ENCODE results near the gene VENTX. TPM values are rescaled to one million over a fixed set of nuclear protein-coding genes. Genes with fewer than 3 reads are reported as not detected.
"Not testable (repeated sequence)": the region's sequence is repeated elsewhere in the genome, so short reads cannot be mapped to it uniquely, and the experiment has no call there.

VENTX gene
- polyA plus RNA-seq, 3 donors = 0.14 to 0.27 (median 0.25) TPM

GRCh38 chr10:133254421-133255120 is 16.9 kb downstream of the VENTX start:
- DNase-seq = no peak

DNA sequence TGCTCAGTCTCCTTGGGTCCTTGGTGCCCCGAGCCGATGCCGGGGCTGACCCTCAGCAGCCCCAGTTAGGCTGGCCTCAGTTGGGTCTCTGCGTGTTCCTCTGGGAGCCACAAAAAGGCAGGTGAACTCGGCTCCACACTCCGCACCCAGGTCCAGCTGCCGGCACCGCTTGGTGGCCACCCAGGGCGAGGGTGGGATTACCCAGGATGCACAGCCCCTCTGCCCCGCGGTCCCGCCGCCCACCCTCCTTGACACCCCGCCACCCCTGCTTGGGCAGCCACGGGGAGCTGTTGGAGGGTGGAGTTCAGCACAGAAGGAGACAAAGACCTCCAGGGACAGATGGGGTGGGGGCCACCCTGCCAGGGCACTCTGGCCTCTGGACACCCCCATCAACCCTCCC is 17.7 kb downstream of the VENTX start:
- DNase-seq = no peak

DNA sequence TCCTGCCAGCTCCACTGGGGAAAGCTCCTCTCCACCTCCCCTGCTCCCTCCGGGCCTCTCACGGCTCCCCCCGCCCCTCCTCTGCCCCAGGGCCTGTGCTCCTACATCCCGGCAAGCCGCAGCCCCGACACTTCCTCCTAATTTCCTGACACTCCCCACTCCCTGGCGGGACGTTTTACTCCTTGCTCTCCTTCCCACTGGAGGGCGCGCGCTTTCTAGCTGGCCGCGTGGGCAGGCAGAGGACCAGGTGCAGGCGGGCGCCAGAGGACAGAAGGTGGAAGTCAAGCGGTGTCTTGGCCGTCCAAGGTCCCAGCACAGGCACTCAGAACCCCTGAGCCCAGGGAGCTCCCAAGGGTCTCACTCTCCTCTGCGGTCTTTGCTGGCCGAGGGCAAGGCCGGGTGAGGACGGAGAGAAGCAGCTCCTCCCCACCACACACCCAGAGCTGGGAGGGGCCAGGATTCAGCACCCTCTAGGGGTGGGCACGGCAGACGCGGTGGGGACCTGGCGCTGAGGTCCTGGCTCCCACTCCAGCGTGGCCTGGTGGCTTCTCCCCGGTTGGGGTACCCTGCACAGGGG is 19.9 kb downstream of the VENTX start:
- DNase-seq = no peak

GRCh38 chr10:133258066-133258817 is 20.6 kb downstream of the VENTX start:
- no peak for DNase-seq

- DNase-seq = no peak
These were observed 21.4 kb downstream of the VENTX start for GRCh38 chr10:133258818-133259601.

GRCh38 chr10:133259602-133259989 is 21.9 kb downstream of the VENTX start:
- DNase-seq = no peak

GRCh38 chr10:133260895-133261725 is 23.5 kb downstream of the VENTX start:
- DNase-seq = no peak

DNA sequence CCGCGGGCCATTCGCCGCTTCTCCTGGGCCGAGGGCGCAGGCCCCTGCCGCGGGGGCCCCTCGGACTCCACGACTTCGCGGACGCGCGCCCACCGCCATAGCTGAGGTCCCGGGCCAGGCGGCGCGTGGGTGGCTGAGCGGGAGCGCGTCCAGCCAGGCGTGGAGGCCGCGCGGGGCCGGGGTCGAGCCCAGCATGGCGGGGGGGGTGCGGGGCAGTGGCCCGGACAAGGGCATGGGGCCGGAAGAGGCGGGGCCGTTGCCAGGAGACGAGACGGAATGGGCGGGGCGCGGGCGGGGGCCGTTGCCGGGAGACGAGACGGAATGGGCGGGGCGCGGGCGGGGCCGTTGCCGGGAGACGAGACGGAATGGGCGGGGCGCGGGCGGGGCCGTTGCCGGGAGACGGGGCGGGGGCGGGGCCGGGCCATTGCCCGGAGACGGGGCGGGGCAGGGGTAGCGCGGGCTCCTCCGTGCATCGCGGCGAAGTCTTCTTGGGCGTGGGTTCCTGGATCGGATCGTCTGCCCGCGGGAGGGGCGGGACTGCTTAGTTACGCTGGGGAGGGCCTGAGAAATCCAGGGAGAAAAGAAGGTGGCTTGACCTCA is 24.2 kb downstream of the VENTX start:
- DNase-seq = no peak

DNA sequence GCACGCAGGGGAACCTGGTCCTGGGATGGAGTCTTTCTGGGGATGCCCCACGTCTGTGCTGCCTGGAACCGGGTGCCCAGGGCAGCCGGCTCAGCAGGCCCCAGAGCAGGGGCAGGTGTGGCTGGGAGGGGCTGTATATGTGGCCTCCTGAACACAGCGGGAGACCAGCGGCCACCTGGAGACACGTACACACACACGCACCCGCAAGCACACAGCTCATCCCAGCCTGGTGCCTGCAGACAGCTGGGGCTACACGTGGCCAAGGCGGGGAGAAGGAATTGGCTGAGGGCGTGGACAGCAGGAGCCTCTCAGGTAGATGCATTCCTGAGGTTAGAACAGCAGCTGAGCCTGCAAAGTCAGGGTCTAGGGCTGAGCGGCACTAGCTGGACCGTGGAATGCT is 25.0 kb downstream of the VENTX start:
- DNase-seq = no peak

DNA sequence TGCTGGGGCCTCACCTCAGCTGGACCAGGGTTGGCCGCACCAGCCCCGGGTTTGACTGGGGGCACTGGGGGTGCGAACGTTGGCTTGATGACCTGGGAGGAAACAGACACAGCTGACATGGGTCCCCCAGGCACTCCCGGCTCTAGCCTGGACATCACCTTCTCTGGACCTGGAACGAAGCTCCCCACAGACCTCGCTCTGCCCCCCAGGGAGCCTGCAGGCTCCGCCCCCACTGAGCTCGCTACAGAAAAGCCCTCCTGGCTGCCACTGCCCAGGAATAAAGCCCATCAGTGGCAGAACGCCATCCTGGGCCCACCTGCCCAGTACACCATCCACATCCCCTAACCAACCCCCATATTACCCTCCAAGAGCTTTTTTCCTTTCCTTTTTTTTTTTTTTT is 26.0 kb downstream of the VENTX start:
- DNase-seq = no peak

DNA sequence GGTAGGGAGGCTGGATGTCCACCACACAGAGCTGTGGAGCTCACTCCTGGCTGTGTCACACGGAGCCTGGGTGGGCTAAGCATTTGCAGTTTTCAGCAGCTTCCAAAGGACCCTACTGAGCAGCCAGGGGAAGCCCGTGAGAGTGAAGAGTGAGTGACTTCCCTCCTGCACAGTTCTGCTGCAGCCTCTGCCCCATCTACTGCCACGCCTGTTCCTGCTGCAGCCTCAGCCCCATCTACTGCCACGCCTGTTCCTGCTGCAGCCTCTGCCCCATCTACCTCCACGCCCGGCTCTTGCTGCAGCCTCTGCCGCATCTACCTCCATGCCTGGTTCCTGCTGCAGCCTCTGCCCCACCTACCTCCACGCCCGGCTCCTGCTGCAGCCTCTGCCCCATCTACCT is 26.8 kb downstream of the VENTX start:
- DNase-seq = no peak

DNA sequence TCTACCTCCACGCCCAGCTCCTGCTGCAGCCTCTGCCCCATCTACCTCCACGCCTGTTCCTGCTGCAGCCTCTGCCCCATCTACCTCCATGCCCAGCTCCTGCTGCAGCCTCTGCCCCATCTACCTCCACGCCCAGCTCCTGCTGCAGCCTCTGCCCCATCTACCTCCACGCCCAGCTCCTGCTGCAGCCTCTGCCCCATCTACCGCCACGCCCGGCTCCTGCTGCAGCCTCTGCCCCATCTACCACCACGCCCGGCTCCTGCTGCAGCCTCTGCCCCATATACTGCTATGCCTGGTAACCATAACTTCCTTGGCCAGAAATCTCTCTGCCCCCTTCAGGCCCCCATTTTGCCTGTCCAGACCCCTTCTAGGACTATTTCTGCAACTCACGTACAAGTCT is 27.4 kb downstream of the VENTX start:
- not testable (repeated sequence) for DNase-seq

DNA sequence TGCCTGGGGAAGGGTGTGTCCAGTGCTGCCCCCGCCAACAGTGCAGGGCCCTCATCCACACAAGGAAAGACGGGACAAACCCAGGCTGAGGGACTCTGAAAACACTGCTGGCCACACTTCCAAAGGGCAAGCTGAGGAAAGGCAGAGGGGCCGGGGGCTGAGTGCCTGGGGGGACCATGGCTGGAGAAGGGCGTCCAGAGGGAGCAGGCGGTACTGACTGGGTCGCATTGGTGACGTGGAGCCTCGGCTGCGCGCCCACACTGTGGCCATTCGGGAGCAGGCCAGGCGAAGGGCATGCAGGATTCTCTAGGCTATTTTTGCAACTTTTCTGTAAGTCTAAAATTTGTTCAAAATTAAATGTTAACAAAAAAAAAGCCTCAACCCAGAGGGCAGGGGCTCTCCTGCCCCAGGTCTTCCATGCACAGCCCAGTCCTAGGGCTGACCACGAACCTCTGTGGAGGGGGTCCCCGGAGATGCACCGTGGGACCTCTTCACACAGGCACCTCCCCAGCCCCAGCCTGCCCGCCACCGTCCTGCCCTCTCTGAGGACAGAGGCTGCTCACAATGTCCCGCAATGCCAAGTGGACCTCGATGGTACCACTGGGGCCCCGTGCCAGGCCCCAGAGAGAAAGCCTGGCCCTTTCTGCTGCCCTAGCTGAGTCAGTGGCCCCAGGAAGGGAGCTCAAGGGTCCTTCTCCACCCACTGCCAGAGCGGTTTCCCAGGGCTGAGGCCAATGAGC is 28.6 kb downstream of the VENTX start:
- no peak for DNase-seq

DNA sequence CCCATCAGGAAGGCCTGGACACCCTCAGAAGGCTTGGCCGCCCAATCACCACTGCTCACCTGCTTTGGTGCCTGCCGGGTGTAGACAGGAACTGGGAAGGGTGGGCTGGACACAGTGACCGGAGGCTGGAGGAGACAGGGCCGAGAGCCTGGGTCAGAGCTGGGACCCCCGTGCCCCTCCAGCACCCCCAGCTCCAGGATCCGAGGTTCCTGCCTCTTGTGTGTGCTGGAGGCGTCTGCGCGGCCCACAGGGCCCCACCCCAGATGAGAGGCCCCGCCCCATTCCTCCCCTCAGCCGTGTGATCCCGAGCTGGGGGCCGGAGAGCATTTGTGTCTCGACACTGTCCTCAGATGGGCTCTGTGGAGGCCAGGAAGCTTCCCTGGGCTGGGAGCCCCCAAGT is 29.6 kb downstream of the VENTX start:
- DNase-seq = no peak

GRCh38 chr10:133267829-133268228 is 30.2 kb downstream of the VENTX start:
- no peak for DNase-seq

GRCh38 chr10:133268532-133268931 is 30.9 kb downstream of the VENTX start:
- no peak for DNase-seq

DNA sequence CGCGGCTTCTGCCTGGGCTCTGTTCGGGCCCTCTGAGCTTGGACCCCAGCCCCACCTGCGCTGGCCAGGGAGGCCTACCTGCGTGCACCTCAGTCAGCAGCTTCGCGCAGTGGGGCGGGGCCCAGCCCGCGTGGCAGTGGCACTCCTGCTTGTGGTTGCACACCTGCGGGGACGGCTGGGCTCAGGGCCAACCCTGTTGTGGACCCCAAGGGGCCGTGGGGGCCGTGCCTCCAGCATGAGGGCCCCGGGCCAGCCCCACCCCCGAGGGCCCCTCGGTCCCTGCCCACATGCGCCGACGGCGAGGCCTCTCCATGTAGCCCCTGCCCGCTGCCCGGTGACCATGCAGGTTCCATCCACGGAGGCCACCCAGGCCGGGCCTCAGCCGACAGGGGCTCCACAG is 31.7 kb downstream of the VENTX start:
- DNase-seq = no peak

GRCh38 chr10:133270204-133270603 is 32.5 kb downstream of the VENTX start:
- DNase-seq = no peak

- DNase-seq = no peak
These were observed 33.2 kb downstream of the VENTX start for GRCh38 chr10:133270773-133271297.

Measured in renal pelvis (tissue), 4 donors.